Measurements from ENCODE around the gene ERVK3-1.

DNA sequence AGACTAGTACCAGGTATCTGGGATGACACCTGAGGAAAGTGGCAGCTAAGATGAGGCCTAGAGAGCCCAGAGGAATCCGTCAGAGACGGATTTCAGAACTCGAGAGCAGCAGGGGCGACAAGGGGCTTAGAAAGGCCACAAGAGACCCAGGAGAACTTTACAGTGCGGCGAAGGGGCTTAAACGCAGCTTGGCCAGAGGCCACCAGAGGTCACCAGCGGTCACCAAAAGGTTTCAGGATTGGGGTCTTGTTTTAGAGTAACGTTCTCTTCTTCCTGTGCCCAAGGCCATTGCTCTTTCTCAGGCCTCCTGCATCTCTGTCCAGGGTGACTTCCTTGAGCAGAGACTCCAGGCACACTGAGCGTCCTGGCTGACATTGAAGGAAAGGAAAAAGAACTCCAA lies 23.8 kb downstream of the ERVK3-1 start:
- TF ChIP-seq, protein P1, sequence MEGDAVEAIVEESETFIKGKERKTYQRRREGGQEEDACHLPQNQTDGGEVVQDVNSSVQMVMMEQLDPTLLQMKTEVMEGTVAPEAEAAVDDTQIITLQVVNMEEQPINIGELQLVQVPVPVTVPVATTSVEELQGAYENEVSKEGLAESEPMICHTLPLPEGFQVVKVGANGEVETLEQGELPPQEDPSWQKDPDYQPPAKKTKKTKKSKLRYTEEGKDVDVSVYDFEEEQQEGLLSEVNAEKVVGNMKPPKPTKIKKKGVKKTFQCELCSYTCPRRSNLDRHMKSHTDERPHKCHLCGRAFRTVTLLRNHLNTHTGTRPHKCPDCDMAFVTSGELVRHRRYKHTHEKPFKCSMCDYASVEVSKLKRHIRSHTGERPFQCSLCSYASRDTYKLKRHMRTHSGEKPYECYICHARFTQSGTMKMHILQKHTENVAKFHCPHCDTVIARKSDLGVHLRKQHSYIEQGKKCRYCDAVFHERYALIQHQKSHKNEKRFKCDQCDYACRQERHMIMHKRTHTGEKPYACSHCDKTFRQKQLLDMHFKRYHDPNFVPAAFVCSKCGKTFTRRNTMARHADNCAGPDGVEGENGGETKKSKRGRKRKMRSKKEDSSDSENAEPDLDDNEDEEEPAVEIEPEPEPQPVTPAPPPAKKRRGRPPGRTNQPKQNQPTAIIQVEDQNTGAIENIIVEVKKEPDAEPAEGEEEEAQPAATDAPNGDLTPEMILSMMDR (IDR thresholded peaks at IDR 0.05): no peak
- TF ChIP-seq POLR2AphosphoS5 (IDR thresholded peaks at IDR 0.05) (no peak), POLR2A (IDR thresholded peaks at IDR 0.05) (no peak), EP300 (IDR thresholded peaks at IDR 0.05; ENCODE audit: low read depth) (no peak)

Measured in transverse colon (tissue), 4 donors.